ENCODE measurements around the gene PRR18. TPM values are rescaled to one million over a fixed set of nuclear protein-coding genes. Genes with fewer than 3 reads are reported as not detected.
A peak's percentile ranks its signal among the peaks of the same experiment; 100 is the strongest.

PRR18 gene
- total RNA-seq, 1 experiment from 2014 or later, result not detected

DNA sequence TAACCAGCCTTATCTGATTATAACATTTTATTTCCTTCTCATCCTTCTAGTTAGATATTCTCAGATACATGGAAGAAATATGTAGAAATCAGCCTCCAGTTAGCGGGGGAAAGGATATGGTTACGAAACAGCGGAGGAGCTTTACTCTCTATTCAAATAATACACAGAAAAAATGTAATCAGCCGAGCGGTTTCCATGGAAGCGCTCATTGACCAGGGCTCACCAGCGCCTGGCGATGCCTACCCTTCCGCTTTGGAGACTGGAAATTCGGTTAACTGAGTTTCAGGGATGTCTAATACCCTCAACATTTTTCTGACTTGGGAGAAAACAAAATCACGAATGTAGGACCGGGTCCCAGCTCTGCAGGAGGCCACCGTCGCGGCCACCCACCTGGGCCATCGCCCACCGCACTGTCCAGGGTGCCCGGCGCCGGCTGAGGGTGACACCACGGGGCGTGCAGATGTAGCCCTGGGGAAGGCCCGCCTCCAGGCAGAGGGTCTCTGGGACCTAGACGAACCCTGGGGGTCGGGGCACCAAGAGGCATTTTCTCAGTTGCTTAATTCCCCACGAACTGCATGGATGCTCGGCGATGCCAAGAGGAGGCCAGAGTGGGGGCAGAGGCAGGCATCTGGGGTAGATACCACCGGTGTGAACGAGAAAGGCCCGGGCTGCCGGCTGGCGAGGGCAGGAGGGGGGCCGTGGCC, 1.7 kb downstream of the PRR18 start:
- no peak for DNase-seq (ENCODE audit: low read depth)

DNA sequence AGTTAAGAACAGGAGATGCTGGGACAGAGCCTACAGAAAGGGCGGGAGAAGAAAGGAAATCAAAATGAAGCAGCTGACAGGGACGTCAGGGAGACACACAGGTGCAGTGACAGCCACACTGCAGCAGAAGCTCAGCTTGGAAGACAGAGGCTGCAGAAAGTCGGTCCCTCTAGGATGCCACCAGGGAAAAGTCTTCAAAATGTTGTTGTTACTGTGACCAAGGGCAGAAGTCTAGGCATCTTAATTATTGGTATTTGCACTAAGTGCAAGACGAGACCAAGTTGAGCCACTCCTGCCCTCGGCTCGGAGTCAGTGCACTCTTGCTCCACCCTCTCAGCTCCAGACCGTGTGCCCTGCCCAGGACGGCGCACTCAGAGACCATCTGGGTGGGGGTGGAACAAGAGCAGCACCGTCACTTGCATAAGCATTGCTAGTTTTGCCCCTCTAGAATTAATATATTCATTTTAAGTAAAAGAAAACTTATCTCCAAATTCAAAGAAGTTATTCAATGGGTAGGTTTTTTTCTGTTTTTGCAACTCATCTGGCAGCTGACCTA, 2.6 kb downstream of the PRR18 start:
- DNase-seq (ENCODE audit: low read depth), result no peak

DNA sequence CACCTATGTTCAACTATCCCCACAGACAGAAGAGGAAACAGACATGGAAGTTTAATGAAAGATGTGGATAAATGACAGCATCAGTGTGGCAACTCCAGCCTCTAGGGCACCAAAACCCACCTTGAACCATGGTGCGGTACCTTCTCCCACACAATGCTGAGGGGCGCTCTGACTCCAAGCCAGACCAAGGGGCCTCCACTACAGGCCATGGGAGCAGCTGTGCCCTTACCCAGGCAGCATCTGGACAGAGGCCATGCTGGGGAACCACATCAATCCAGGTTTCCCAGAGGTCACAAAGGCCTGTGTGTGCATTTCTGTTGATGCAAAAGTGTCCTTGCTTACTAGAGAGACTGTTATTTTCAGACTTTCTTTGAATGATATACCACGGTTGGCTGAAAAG, 4.1 kb downstream of the PRR18 start:
- no peak for DNase-seq (ENCODE audit: low read depth)

DNA sequence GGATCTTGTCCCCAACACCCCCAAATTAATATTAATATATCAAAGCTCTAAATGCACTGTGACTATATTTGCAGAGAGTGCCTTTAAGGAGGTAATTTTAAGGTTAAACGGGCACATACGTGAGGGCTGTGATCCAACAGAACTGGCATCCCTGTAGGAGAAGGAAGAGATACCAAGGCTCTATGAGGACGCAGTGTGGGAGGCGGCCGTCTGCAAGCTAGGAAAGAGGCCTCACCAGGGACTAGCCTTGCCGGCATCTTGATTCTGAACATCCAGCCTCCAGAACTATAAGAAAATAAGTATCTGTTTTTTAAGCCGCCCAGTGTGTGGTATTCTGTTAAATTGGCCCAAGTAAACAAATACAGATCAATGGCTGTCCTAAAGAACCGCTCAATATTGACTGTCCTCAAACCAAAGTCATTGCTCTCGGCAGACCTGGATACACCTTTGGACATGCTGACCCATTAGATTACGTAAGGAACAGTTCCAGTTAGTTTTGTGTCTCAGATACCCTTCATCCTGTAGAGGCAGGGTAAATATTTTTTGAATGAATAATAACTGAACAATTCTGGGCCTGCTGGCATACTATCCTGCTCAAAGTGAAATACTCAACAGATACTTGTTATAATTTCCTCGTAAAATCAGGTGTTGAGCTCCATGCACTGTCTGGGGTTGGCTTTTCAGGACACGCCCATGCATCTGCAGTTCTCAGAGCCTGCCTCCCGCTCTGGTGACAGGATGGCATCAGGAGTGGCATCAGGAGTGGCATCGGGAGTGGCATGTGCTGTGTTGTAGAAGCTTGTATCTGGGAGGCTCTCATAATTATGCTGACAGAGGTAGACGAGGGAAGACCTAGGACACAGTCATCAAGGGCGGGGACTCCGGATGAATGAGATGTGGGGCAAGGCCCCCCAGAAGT, 6.3 kb downstream of the PRR18 start:
- DNase-seq (ENCODE audit: low read depth), result no peak

DNA sequence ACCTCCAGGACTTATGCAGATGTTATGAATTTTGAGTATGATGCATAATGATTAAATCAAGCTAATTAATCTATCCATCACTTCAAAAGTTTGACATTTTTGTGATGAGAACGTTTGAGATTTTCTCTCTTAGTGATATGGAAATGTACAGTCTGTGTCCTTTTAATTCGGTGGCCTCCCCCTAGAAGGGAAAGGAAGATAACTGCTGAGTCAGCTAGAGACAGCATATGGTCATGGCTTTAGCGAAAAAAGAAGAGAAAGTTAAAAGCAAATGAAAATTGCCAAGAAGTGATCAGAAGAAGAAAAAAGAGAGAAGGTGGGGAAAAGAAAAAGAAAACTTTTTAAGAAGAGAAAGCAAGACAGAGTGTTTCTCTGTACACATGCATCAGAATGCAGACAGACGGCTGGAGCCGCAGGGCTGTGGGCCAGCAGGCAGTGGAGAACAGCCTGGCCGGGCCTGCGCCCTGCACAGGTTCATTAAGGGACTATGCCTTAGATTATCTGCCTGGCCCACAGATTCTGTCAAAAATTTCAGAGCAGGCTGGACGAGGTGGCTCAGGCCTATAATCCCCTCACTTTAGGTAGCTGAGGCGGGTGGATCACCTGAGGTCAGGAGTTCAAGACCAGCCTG, 7.7 kb downstream of the PRR18 start:
- no peak for DNase-seq (ENCODE audit: low read depth)

DNA sequence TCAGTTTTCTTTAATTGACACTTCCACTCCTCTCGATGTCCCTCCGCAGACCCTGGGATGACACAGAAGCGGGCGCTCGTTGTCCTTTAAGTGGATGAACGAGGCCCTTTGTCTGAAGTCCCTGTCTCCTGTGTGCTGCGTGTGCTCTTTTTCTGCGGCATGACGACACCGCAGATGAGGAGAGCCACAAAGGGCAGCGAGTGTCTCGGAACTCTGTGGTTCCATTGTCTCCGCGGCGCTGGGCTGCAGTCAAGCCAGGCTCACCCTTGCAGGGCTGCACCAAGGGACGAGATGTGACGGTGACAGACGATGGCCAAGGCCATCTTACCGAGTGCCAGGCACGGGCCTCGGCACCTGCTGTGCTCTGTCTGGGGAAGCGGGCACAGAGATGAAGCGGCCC, 10.6 kb downstream of the PRR18 start:
- DNase-seq (ENCODE audit: low read depth), result no peak

DNA sequence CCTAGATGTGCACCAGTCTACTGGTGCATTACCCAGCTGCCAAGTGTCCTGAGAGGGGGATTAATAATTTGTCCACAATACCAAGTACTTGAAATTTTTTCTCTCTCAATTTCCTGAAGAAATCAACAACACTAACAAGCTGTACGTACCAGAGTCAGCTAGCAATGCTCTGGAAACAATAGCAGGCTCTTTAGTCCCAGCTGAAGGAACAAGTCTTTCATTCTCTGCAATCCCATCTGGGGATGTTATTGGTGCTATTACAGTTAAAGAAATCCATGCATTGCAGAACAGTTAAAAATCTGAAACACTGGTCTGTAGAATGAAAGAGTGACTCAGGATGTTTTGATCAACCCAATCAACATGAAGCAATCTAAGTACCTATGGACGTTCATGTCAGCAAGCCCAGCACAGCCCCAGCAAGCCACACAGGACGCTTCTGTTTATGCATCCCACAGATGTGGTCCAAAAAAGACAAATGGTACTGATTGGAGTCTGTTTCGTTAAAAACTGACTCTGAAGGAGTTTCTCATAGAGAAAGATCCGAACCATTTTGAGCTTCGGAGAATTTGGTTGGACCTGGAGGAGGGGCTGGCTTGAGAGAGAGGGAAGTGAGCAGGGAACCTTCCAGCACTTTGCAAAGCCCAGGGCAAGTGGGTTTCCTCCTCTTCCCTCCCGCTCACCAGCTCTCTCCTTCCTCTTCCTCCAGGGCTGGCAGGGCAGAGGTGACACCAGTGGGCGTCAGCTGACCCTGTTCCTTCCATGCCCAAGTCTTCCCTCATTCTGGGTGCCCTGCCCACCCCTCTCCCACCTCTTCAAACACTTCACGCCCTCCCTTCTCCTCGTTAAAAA, 11.9 kb downstream of the PRR18 start:
- no peak for DNase-seq (ENCODE audit: low read depth)

DNA sequence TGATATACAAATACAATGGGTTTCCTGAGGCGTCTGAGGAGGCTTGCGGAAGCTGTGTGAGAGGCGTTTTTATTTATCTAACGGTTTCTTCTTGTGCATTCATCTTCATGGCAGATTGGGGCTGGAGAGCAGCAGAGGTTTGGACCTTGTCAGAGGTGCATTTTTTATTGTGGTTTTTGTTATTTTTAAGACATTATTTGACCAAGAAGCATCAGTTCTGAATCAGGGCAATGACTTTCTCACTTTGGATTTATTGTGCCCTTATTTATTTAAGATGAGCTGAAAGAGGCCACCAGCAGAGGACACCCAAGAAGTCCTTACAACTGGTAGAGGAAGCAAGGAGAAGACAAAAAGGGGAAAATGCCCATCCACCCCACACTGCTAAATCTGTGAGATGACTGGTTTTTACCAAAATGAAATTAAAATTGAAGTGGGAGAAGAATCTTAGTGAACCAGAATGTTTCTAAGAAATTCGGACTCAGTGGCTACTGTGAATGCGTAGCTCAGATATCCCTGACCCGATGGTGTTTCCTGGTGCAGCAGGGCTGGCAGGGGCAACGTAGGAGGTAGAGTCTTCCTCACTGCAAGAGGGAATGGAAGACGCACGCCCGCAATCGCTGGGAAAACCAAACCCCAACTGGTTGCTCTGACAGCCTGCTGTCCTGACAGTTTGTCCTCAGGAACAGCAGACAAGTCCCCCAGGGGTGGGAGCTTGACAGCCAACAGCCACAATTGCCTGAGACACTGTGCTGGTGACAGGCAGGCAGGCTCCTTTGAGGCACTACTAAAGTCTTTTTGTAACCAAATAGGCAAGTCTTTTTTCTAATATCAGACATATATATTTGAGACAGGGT, 14.2 kb downstream of the PRR18 start:
- no peak for DNase-seq (ENCODE audit: low read depth)

DNA sequence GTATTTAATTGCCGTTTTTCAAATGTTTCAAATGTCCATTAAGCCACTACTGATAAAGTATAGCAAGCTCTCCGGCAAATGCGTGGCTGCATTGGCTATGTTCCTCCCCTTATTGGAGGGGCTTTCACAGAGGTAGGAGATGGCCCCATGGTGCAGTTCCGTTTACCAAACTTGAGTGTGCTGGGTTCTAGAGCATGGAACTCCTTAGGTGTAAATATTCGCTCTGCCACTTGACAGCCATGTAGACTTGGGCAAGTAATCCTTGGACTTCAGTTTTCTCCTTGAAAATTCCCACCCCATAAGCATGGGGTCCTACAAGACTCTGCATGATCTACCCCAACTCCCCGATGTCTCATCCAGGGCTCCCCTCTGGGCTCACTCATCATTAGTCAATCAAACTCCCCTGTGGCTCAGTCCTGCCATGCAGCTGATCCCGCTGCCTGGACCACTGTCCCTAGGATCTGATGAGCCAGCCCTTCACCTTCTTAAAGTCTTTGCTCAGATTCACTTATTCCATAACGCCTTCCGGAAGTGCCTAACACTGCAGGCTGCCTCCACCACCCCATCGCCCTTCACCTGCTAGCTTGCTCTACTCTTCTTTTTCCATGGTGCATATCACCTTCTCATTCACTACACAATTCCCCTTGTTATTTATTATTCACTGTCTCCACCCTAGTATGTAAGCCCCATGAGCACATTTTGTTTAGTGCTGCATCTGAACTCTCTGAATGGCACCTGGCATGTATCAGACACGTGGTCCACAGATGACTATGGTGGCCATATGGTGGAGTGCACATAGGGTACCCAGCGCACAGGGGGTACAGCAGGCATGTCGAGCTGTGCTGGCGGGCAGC, 18.8 kb downstream of the PRR18 start:
- DNase-seq (ENCODE audit: low read depth), result no peak

DNA sequence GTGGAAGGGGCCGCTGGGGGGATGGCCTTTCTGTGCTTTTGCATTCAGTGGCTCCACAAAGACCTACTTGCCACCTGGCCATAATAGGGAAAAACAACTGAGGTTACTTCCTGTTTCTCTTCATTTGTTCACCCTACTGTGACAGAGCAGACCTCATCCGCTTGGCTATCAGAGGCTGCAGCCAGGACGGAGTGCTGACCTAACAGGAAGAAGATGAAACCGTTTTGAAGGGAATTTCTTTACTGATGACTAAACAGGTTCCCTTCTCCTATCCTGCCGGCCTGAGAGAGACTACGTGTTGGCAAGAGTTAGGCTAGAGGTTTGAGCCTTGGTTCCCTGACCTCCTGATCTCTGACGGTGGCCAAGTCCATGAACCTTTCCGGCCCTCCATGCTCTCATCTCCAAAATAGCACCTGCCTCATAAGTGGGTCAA, 21.3 kb downstream of the PRR18 start:
- no peak for DNase-seq (ENCODE audit: low read depth)

DNA sequence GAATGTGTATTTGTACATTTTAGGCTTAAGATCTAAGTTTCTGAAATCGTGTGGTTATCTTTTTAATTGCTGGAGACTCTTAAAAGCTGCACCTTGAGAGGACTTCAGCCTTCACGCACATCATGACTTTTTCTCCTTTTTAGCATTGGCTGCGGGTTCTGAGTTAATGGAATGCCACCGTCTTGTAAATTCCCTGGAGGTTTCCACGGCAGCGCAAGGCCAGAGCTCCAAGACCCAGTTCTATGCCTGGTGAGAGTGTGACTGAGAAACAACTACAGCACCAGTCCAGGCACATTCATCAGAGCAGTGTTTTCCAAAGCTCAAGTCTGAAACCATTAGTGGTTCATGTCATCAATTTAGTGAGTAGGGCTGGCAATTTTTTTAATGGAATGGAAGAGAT, 23.0 kb downstream of the PRR18 start:
- no peak for DNase-seq (ENCODE audit: low read depth)

DNA sequence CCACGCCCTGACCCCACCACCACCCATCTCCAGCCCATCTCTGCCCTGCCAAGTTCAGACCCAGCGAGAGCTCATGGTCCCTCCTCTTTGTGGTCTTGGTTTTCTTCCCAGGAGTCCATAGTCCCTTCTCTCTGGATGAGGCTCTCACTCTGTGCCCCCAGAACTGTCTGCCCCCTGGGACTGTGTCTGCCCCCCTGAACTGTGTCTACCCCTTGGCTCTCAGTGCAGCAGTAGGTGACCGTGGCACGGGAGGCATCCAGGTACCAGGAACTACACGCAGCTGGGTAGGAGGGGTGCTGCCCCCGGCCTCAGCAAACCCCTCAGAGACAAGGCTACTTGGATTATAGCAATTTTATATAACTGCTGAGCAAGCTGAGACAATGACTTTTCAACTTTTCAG, 23.6 kb downstream of the PRR18 start:
- DNase-seq (ENCODE audit: low read depth), result no peak

DNA sequence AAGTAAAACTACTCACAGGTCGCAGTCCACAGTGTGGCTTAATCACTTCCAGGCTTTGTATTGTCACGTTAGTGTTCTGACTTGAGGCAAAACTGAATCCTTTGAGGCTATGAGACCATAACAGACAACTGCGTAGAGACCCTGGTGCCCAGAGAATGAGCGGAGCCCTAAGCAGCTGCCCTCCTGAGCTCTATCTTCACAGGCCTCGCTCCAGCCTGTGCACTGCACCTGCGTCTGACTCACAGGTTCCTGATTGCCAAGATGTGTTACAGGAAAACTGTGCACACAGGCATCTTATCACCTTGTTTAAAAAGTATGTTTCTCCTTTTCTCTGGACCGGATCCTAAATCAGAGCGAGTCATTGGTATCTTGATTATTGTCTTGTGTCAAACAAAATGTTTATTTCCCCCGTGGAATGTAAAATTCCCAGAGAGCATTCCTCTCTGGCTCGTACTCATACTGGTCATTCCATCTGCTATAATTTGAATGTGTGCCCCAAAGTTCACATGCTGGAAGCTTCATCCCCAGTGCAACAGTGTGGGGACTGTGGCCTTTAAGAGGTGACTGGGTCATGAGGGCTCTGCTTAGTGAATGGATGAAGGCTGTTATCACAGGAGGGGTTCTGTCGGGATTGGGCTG, 25.7 kb downstream of the PRR18 start:
- no peak for DNase-seq (ENCODE audit: low read depth)

DNA sequence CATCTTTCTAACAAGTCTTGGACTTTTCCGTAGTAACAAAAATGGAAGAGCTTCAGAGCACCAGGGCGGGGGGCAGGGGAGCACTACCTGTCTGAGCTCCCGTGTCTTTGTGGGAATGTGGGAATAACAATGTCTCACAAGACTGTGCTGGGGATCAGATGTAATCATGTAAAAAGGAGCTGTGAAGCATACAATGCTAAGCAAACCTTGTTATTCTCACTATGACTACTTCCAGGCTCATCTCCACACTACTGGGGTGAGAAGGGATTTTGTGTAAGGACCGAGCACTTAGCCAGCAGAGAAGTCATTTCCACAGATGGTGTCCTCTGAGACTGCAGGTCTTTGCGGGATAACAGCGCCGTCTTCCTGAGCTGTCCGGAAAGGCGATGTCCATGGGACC, 27.1 kb downstream of the PRR18 start:
- no peak for DNase-seq (ENCODE audit: low read depth)

DNA sequence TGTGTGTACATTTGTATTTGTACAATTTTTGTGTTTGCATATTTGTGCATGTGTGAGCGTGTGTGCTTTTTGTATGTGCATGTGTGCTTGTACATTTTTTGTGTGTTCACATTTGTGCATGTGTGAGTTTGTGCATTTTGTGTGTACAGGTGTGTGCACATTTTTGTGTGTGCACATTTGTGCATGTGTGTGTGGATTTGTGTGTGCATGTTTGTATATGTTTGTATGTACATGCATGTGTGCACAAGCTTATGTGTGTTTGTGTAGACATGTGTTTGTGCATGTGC, 28.9 kb downstream of the PRR18 start:
- DNase-seq (ENCODE audit: low read depth), result no peak

DNA sequence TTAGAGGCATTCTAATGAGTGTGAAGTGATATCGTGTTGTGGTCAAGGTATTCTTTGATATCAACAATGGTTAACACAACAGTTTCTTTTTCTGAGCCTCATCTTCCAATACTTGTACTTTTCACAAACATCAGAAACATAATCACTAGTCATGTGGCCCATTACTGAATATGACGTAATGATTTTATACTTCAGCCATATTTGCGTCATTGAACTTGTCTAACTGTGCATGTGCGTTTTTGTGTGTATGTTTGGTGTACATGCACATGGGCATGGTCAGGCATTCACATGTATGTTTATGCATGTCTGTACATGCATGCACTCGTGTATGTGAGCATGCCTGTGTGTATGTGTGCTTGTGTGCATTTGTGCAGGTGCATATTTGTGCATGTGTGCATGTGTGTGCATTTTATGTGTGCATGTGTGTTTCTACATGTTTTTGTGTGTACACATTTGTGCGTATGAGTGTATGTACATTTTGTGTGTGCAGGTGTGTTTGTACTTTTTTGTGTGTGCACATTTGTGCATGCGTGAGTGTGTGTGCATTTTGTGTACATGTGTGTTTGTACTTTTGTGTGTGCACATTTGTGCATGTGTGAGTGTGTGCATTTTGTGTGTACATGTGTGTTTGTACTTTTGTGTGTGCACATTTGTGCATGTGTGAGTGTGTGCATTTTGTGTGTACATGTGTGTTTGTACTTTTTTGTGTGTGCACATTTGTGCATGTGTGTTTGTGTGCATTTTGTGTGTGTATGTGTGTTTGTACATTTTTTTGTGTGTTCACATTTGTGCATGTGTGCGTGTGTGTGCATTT, 29.4 kb downstream of the PRR18 start:
- DNase-seq (ENCODE audit: low read depth), result no peak

DNA sequence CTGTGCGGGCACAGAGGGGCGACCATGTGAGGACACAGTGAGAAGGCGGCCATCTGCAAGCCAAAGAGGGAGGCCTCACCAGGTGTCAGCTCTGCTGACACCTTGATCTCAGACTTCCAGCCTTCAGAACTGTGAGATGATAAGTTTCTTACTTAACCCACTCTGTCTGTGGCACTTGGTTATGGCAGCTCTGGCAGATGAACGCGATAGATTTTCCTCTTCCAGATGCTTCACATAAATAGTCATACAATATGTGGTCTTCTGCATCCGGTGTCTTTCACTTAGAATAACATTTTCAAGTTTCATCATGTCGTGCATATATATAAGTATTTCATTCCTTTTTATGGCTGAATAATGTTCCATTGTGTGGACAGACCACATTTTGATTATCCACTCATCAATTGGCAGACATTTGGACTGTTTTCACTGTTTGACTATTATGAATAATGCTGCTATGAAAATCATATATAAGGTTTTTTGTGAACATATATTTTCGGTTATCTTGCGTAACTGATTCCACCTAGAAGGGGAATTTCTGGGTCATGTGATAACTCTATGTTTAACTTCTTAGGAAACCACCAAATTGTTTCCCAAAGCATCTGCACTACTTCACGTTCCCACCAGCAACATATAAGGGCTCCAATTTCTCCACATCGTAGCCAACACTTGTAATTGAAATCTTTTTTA, 30.2 kb downstream of the PRR18 start:
- no peak for DNase-seq (ENCODE audit: low read depth)

DNA sequence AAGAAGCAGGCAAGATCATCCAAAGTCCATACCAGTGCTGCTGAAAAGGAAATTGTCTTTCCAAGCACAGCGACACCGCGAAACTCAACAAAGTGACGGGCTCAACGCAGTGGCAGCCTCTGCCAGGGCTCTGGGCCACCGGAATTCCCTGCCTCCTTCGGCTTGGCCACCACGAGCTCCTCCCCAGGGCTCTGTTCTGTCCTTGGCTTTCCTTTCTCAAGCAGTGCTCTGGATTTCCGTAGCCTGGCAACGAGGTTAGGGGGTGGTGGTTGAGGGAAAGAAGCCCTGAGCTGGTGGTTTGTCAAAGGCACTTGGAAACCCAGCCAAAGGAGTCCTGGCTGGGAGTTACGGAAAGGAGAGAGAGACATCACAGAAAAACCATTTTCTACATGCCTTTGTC, 31.2 kb downstream of the PRR18 start:
- DNase-seq (ENCODE audit: low read depth), result peak; percentile 34

Measured in M059J (cell line).